ENCODE data around the gene PPP1R9A. TPM values are rescaled to one million over a fixed set of nuclear protein-coding genes. Genes with fewer than 3 reads are reported as not detected.
A peak's percentile ranks its signal among the peaks of the same experiment; 100 is the strongest.
"Not testable (repeated sequence)": the region's sequence is repeated elsewhere in the genome, so short reads cannot be mapped to it uniquely, and the experiment has no call there.

PPP1R9A gene
- total RNA-seq, 1 donor from 2014 or later: 57.2 TPM

GRCh38 chr7:94996369-94996768 is 89.0 kb downstream of the PPP1R9A start:
- H3K27me3 Mint-ChIP-seq: no peaks in the 10 kb centered on the region
- H3K27ac Mint-ChIP-seq: no peak overlapping the region
- DNase-seq (ENCODE audit: low spot score, unreplicated experiment): no peak
- TF ChIP-seq CTCF (IDR thresholded peaks at IDR 0.05; ENCODE audit: unreplicated experiment): no peak
- no peak overlapping the region for H3K4me3 Mint-ChIP-seq (ENCODE audit: low read depth)
- H3K4me1 Mint-ChIP-seq (ENCODE audit: low read depth): peaks cover 21% of the 10 kb centered on the region
- H3K36me3 Mint-ChIP-seq (ENCODE audit: insufficient read depth): peaks cover 4% of the 10 kb centered on the region
- H3K9me3 Mint-ChIP-seq (ENCODE audit: low read depth): peaks cover 7% of the 10 kb centered on the region

- TF ChIP-seq CTCF (IDR thresholded peaks at IDR 0.05; ENCODE audit: unreplicated experiment): no peak
- Mint-ChIP-seq H3K4me3 (ENCODE audit: low read depth) (no peak overlapping the region), H3K27ac (no peak overlapping the region), H3K4me1 (ENCODE audit: low read depth) (peaks cover 21% of the 10 kb centered on the region), H3K27me3 (no peaks in the 10 kb centered on the region), H3K9me3 (ENCODE audit: low read depth) (peaks cover 6% of the 10 kb centered on the region), H3K36me3 (ENCODE audit: insufficient read depth) (peaks cover 2% of the 10 kb centered on the region)
- DNase-seq (ENCODE audit: low spot score, unreplicated experiment): no peak
Observed at GRCh38 chr7:94997547-94997946, 90.2 kb downstream of the PPP1R9A start.

- no peak for TF ChIP-seq CTCF (IDR thresholded peaks at IDR 0.05; ENCODE audit: unreplicated experiment)
- H3K27ac Mint-ChIP-seq: peak overlapping the region; percentile 30
- H3K4me1 Mint-ChIP-seq (ENCODE audit: low read depth): peaks cover 21% of the 10 kb centered on the region
- H3K4me3 Mint-ChIP-seq (ENCODE audit: low read depth): no peak overlapping the region
- H3K36me3 Mint-ChIP-seq (ENCODE audit: insufficient read depth): peaks cover 2% of the 10 kb centered on the region
- H3K27me3 Mint-ChIP-seq: no peaks in the 10 kb centered on the region
- peaks cover 6% of the 10 kb centered on the region for H3K9me3 Mint-ChIP-seq (ENCODE audit: low read depth)
- DNase-seq (ENCODE audit: low spot score, unreplicated experiment): no peak
Observed at GRCh38 chr7:94998266-94999068, 91.1 kb downstream of the PPP1R9A start.

- no peaks in the 10 kb centered on the region for H3K27me3 Mint-ChIP-seq
- no peak overlapping the region for H3K27ac Mint-ChIP-seq
- H3K9me3 Mint-ChIP-seq (ENCODE audit: low read depth): peaks cover 6% of the 10 kb centered on the region
Observed at GRCh38 chr7:94999069-94999351, 91.6 kb downstream of the PPP1R9A start.

GRCh38 chr7:94999601-95000000 is 92.2 kb downstream of the PPP1R9A start:
- H3K4me3 Mint-ChIP-seq (ENCODE audit: low read depth); H3K27me3 Mint-ChIP-seq; H3K9me3 Mint-ChIP-seq (ENCODE audit: low read depth); DNase-seq (ENCODE audit: low spot score, unreplicated experiment); H3K27ac Mint-ChIP-seq; H3K36me3 Mint-ChIP-seq (ENCODE audit: insufficient read depth): not testable (repeated sequence)
- peaks cover 24% of the 10 kb centered on the region for H3K4me1 Mint-ChIP-seq (ENCODE audit: low read depth)

More at GRCh38 chr7:94999069-94999351, 91.6 kb downstream of the PPP1R9A start:
- Mint-ChIP-seq H3K4me3 (ENCODE audit: low read depth) (no peak overlapping the region), H3K4me1 (ENCODE audit: low read depth) (peaks cover 24% of the 10 kb centered on the region), H3K36me3 (ENCODE audit: insufficient read depth) (peaks cover 2% of the 10 kb centered on the region)
- DNase-seq (ENCODE audit: low spot score, unreplicated experiment): no peak
- TF ChIP-seq CTCF (IDR thresholded peaks at IDR 0.05; ENCODE audit: unreplicated experiment): no peak

- Mint-ChIP-seq H3K36me3 (ENCODE audit: insufficient read depth) (no peaks in the 10 kb centered on the region), H3K27me3 (no peaks in the 10 kb centered on the region), H3K9me3 (ENCODE audit: low read depth) (no peaks in the 10 kb centered on the region), H3K27ac (no peak overlapping the region), H3K4me1 (ENCODE audit: low read depth) (peaks cover 20% of the 10 kb centered on the region), H3K4me3 (ENCODE audit: low read depth) (no peak overlapping the region)
- no peak for DNase-seq (ENCODE audit: low spot score, unreplicated experiment)
- no peak for TF ChIP-seq CTCF (IDR thresholded peaks at IDR 0.05; ENCODE audit: unreplicated experiment)
Observed at GRCh38 chr7:95001258-95001657, 93.9 kb downstream of the PPP1R9A start.

Data from progenitor cell of endocrine pancreas (in vitro differentiated cells).